Measurements from ENCODE around the gene CCL22.

DNA sequence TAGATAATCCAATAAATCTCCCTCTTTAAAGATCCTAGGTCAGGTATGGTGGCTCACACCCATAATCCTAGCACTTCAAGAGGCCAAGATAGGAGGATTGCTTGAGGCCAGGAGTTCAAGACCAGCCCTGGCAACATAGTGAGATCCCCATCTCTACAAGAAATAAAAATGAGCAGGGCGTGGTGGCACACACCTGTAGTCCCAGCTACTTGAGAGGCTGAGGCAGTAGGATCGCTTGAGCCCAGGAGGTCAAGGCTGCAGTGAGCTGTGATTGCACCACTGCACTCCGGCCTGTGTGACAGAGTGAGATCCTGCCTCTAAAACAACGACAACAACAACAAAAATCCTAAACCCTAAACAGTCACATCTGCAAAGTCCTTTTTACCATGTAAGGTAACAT is 2.0 kb upstream of the CCL22 start:
- TF ChIP-seq POLR2AphosphoS5 (IDR thresholded peaks at IDR 0.05; ENCODE audit: insufficient read depth in 1 of 2, low read depth in 1 of 2), result no peak
- TF ChIP-seq, protein P1, sequence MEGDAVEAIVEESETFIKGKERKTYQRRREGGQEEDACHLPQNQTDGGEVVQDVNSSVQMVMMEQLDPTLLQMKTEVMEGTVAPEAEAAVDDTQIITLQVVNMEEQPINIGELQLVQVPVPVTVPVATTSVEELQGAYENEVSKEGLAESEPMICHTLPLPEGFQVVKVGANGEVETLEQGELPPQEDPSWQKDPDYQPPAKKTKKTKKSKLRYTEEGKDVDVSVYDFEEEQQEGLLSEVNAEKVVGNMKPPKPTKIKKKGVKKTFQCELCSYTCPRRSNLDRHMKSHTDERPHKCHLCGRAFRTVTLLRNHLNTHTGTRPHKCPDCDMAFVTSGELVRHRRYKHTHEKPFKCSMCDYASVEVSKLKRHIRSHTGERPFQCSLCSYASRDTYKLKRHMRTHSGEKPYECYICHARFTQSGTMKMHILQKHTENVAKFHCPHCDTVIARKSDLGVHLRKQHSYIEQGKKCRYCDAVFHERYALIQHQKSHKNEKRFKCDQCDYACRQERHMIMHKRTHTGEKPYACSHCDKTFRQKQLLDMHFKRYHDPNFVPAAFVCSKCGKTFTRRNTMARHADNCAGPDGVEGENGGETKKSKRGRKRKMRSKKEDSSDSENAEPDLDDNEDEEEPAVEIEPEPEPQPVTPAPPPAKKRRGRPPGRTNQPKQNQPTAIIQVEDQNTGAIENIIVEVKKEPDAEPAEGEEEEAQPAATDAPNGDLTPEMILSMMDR (IDR thresholded peaks at IDR 0.05), result no peak
- TF ChIP-seq POLR2A (IDR thresholded peaks at IDR 0.05), result no peak
